Measurements from ENCODE around the gene MKS1.

- TF ChIP-seq, protein P1, sequence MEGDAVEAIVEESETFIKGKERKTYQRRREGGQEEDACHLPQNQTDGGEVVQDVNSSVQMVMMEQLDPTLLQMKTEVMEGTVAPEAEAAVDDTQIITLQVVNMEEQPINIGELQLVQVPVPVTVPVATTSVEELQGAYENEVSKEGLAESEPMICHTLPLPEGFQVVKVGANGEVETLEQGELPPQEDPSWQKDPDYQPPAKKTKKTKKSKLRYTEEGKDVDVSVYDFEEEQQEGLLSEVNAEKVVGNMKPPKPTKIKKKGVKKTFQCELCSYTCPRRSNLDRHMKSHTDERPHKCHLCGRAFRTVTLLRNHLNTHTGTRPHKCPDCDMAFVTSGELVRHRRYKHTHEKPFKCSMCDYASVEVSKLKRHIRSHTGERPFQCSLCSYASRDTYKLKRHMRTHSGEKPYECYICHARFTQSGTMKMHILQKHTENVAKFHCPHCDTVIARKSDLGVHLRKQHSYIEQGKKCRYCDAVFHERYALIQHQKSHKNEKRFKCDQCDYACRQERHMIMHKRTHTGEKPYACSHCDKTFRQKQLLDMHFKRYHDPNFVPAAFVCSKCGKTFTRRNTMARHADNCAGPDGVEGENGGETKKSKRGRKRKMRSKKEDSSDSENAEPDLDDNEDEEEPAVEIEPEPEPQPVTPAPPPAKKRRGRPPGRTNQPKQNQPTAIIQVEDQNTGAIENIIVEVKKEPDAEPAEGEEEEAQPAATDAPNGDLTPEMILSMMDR (IDR thresholded peaks at IDR 0.05): no peak
- TF ChIP-seq POLR2A (IDR thresholded peaks at IDR 0.05): no peak
Observed at GRCh38 chr17:58229881-58230280, 10.8 kb upstream of the MKS1 start.
